SK-N-SH (cell line): ENCODE measurements around the gene TRUB2. TPM values are rescaled to one million over a fixed set of nuclear protein-coding genes. Genes with fewer than 3 reads are reported as not detected.
A peak's percentile ranks its signal among the peaks of the same experiment; 100 is the strongest.

Experiments
- CTCF ChIA-PET: fragments of 300-600, 350-600 bp; formaldehyde crosslinking; extraction: SDS; loops from one replicate; lab custom pipeline; 2021; lab: Yijun Ruan, JAX
- POLR2A ChIA-PET: fragments of 350-600 bp; sonication (Branson Sonifier 250); formaldehyde crosslinking; extraction: SDS; loops from one replicate; lab custom pipeline; 2020; ENCODE audit warnings: antibody characterized with exemption, inconsistent platforms; lab: Yijun Ruan, JAX
- DNase-seq: peaks from one replicate; pipeline ENCODE4 v3.0.0; 2012
- H2AFZ ChIP-seq: fragments of 200-600 bp; sonication (generic); 2 replicates; pipeline ENCODE4 v1.8.1; 2016; ENCODE audit warnings: antibody characterized with exemption, mild to moderate bottlenecking, low read depth
- H3F3A ChIP-seq: fragments of 200-600 bp; sonication (generic); replicated peaks from 2 replicates; pipeline ENCODE3; 2016; ENCODE audit warnings: antibody characterized with exemption, mild to moderate bottlenecking; ENCODE audit not compliant: insufficient read depth
- H3K27ac ChIP-seq, 2 experiments: fragments of 200-500 bp in 1 of 2; fragments of 200-600 bp in 1 of 2; sonication (Bioruptor generic) in 1 of 2; sonication (generic), shearing (Covaris generic) in 1 of 2; 2 replicates each; pipeline versions ENCODE4 v1.5.1 to v1.6.1; 2014 to 2016; ENCODE audit warnings: low read depth in 2 of 2, inconsistent platforms in 1 of 2, low read length in 1 of 2, mild to moderate bottlenecking in 1 of 2, mixed read lengths in 1 of 2
- H3K27me3 ChIP-seq: fragments of 200-600 bp; sonication (generic), shearing (Covaris generic); 2 replicates; pipeline ENCODE4 v1.6.1; 2016; ENCODE audit warnings: mixed run types; ENCODE audit not compliant: insufficient read depth
- H3K36me3 ChIP-seq, 2 experiments: fragments of 200-500 bp in 1 of 2; fragments of 200-600 bp in 1 of 2; sonication (Bioruptor generic) in 1 of 2; sonication (generic) in 1 of 2; replicated peaks in 1 of 2; 2 replicates each; pipeline versions ENCODE3 to v1.5.1; 2014 to 2016; ENCODE audit warnings: low read length in 1 of 2, mild to moderate bottlenecking in 1 of 2; ENCODE audit not compliant: insufficient read depth in 2 of 2, control insufficient read depth in 1 of 2
- H3K4me1 ChIP-seq, 2 experiments: fragments of 200-500 bp in 1 of 2; fragments of 200-600 bp in 1 of 2; sonication (Bioruptor generic) in 1 of 2; sonication (generic), shearing (Covaris generic) in 1 of 2; 2 replicates each; pipeline versions ENCODE4 v1.5.1 to v1.6.1; 2014 to 2016; ENCODE audit warnings: low read depth in 1 of 2, low read length in 1 of 2, mixed run types in 1 of 2; ENCODE audit not compliant: insufficient read depth in 2 of 2, control insufficient read depth in 1 of 2
- H3K4me2 ChIP-seq: fragments of 200-600 bp; sonication (generic), shearing (Covaris generic); 2 replicates; pipeline ENCODE4 v1.6.1; 2017; ENCODE audit warnings: mixed run types
- H3K4me3 ChIP-seq, 2 experiments: fragments of 200-500 bp in 1 of 2; fragments of 200-600 bp in 1 of 2; sonication (Bioruptor generic) in 1 of 2; sonication (generic), shearing (Covaris generic) in 1 of 2; 2 replicates each; pipeline versions ENCODE4 v1.5.1 to v1.8.1; 2014 to 2016; ENCODE audit warnings: low read depth in 2 of 2, inconsistent platforms in 1 of 2, low read length in 1 of 2, mild to moderate bottlenecking in 1 of 2, mixed read lengths in 1 of 2, moderate library complexity in 1 of 2
- H3K79me2 ChIP-seq: fragments of 200-600 bp; sonication (generic); 2 replicates; pipeline ENCODE4 v1.8.1; 2017; ENCODE audit warnings: mild to moderate bottlenecking; ENCODE audit not compliant: insufficient read depth
- H3K9ac ChIP-seq: fragments of 200-600 bp; sonication (generic); 2 replicates; pipeline ENCODE4 v1.6.1; 2017; ENCODE audit warnings: mixed run types
- H3K9me2 ChIP-seq: fragments of 200-600 bp; sonication (generic); 2 replicates; pipeline ENCODE4 v1.6.1; 2017; ENCODE audit warnings: mixed run types
- H3K9me3 ChIP-seq: fragments of 200-600 bp; sonication (generic); 2 replicates; pipeline ENCODE4 v1.6.1; 2017; ENCODE audit warnings: mixed run types, mild to moderate bottlenecking, moderate library complexity
- H4K20me1 ChIP-seq: fragments of 200-600 bp; sonication (generic); 2 replicates; pipeline ENCODE4 v1.6.1; 2017; ENCODE audit warnings: mild to moderate bottlenecking, mixed run types; ENCODE audit not compliant: insufficient read depth
- ELF1 ChIP-seq: IDR thresholded peaks from 2 replicates; pipeline ENCODE4 v1.4.0; 2012
- GABPA ChIP-seq: IDR thresholded peaks from 2 replicates; pipeline ENCODE4 v1.4.0; 2012; ENCODE audit warnings: low read depth, mild to moderate bottlenecking
- NRF1 ChIP-seq: IDR thresholded peaks from 2 replicates; pipeline ENCODE4 v1.6.1; 2012; ENCODE audit warnings: low read depth, mild to moderate bottlenecking, low read length
- POLR2AphosphoS5 ChIP-seq: IDR thresholded peaks from 2 replicates; pipeline ENCODE4 v1.6.1; 2012; ENCODE audit warnings: low read depth, low read length
- RFX5 ChIP-seq: IDR thresholded peaks from 2 replicates; pipeline ENCODE4 v1.6.1; 2012; ENCODE audit warnings: mild to moderate bottlenecking, improper control_type of control experiment, low read length
- RXRA ChIP-seq: IDR thresholded peaks from 2 replicates; pipeline ENCODE4 v1.4.0; 2012; ENCODE audit warnings: low read depth, mild to moderate bottlenecking, borderline replicate concordance
- TAF1 ChIP-seq: IDR thresholded peaks from 2 replicates; pipeline ENCODE4 v1.6.1; 2012; ENCODE audit warnings: low read depth, mild to moderate bottlenecking, low read length, moderate library complexity, borderline replicate concordance
- USF1 ChIP-seq: IDR thresholded peaks from 2 replicates; pipeline ENCODE4 v1.4.0; 2012; ENCODE audit warnings: low read depth, borderline replicate concordance
- USF2 ChIP-seq: fragments of 150-350 bp; IDR thresholded peaks from 2 replicates; pipeline ENCODE4 v1.6.1; 2017; ENCODE audit warnings: antibody characterized with exemption, low read length, low read depth, borderline replicate concordance
- WGBS: methylation state at CpG from one replicate; pipeline ENCODE4 v1.1.6; 2017; ENCODE audit warnings: low lambda C conversion rate; 5-methylcytosine and 5-hydroxymethylcytosine counted together
- polyA plus RNA-seq, 3 experiments: library from polyadenylated mRNA; depleted of rRNA; stranded (reverse); fragments of >200 nt; gene quantifications; 2 replicates each; pipeline ENCODE4 v1.2.3, GENCODE V29; 2012

The TRUB2 gene
- polyA plus RNA-seq, 1 of the 3 experiments (the other 2 are of a cell fraction), result 18.8 TPM

- peaks cover 14% of the 10 kb centered on the region; the same call in 1 of the 2 replicates for H4K20me1 ChIP-seq
- H3K9ac ChIP-seq, result peak overlapping the region; percentile 88
- TF ChIP-seq RXRA, result no peak
- H3K4me3 ChIP-seq, result peak overlapping the region; percentile 85 to 90
- peaks cover 18 to 23% of the 10 kb centered on the region in 2 experiments for H3K36me3 ChIP-seq
- peaks cover 0 to 15% of the 10 kb centered on the region in 2 experiments; a peak in 1 of 4 replicates for H3K4me1 ChIP-seq
- peak overlapping the region; percentile 87 for H2AFZ ChIP-seq
- no peaks in the 10 kb centered on the region for H3K9me3 ChIP-seq
- H3K27ac ChIP-seq, result peak overlapping the region; percentile 56 to 68; a peak in 2 of 4 replicates
- H3F3A ChIP-seq, result peaks cover 3% of the 10 kb centered on the region
- POLR2A ChIA-PET, result interaction anchor here (0.9 to 1.0 kb wide), 2 partner anchors 15 to 86 kb away, joined by 3 to 4 read pairs; no protein-coding TSS in a partner anchor
- peaks cover 59% of the 10 kb centered on the region for H3K79me2 ChIP-seq
- no peaks in the 10 kb centered on the region for H3K9me2 ChIP-seq
- CTCF ChIA-PET, result interaction anchor here (0.8 to 1.9 kb wide), 3 partner anchors 19 to 84 kb away, joined by 3 to 5 read pairs (median 3); no protein-coding TSS in a partner anchor
- peak; percentile 62 for DNase-seq
- peak overlapping the region; percentile 97 for H3K4me2 ChIP-seq
- no peaks in the 10 kb centered on the region for H3K27me3 ChIP-seq
- 15% methylated on average over 23 of the region's 23 CpGs for WGBS
Measured at GRCh38 chr9:128276574-128277270, 45.5 kb downstream of the TRUB2 start.

- peaks cover 61% of the 10 kb centered on the region for H3K79me2 ChIP-seq
- under 1% methylated on average over 14 of the region's 38 CpGs for WGBS
- CTCF ChIA-PET, result interaction anchor here (0.8 to 1.9 kb wide), 4 partner anchors 19 to 83 kb away, joined by 3 to 5 read pairs (median 4); no protein-coding TSS in a partner anchor
Measured at GRCh38 chr9:128276008-128276573, 46.2 kb downstream of the TRUB2 start, which contains the start of gene SWI5. TSS of gene SWI5 (plus strand) at chr9:128276276.

More at GRCh38 chr9:128276008-128276573, 46.2 kb downstream of the TRUB2 start, which contains the start of gene SWI5:
- peak within 1 kb of the TSS; percentile 98 for H3K9ac ChIP-seq
- peak within 1 kb of the TSS; percentile 75 to 91 for H3K27ac ChIP-seq
- H3F3A ChIP-seq, result no peaks in the 10 kb centered on the region
- H4K20me1 ChIP-seq, result peaks cover 19% of the 10 kb centered on the region; the same call in 1 of the 2 replicates
- peak within 1 kb of the TSS; percentile 97 for H3K4me2 ChIP-seq
- H3K4me1 ChIP-seq, result peaks cover 0 to 15% of the 10 kb centered on the region in 2 experiments; a peak in 1 of 4 replicates
- peaks cover 24 to 29% of the 10 kb centered on the region in 2 experiments for H3K36me3 ChIP-seq
- TF ChIP-seq TAF1 (peak; percentile 48; the same call in 1 of the 2 replicates), USF2 (no peak), POLR2AphosphoS5 (peak; percentile 85; the same call in 1 of the 2 replicates), RFX5 (0 out of 2 replicates have a peak, but pooled peaks have one; percentile 42), ELF1 (peak; percentile 55; the same call in 1 of the 2 replicates), USF1 (peak; percentile 31; the same call in 1 of the 2 replicates), NRF1 (peak; percentile 87), GABPA (no peak)
- H3K9me2 ChIP-seq, result no peaks in the 10 kb centered on the region
- H3K27me3 ChIP-seq, result no peaks in the 10 kb centered on the region
- H3K4me3 ChIP-seq, result peak within 1 kb of the TSS; percentile 85 to 90
- no peaks in the 10 kb centered on the region for H3K9me3 ChIP-seq
- DNase-seq, result peak; percentile 98
- POLR2A ChIA-PET, result interaction anchor here (0.5 to 1.0 kb wide), 5 partner anchors 8 to 85 kb away, joined by 3 to 4 read pairs (median 3); no protein-coding TSS in a partner anchor
- peak within 1 kb of the TSS; percentile 91 for H2AFZ ChIP-seq
